Activated T-helper 1 cell treated with anti-CD3 and anti-CD28 coated beads, Interleukin-12 subunit alpha, Interleukin-12 subunit beta, Interleukin-2, Interleukin-4 antibody, amounts not matched to agents 30 ng/mL and 10 ng/mL and 1 ng/mL, durations not matched to agents 14 hours and 24 hours and 36 hours (primary cell): ENCODE results near the gene CAMKK1. TPM values are rescaled to one million over a fixed set of nuclear protein-coding genes. Genes with fewer than 3 reads are reported as not detected.
A peak's percentile ranks its signal among the peaks of the same experiment; 100 is the strongest.

ENCODE experiments used
- DNase-seq: peaks from one replicate; pipeline ENCODE4 v3.0.0; 2021; ENCODE audit warnings: low spot score
- H3K27ac Mint-ChIP-seq: one replicate; pipeline ENCODE4 v1.8.0; 2021; ENCODE audit warnings: mild to moderate bottlenecking, mixed read lengths
- H3K27me3 Mint-ChIP-seq: one replicate; pipeline ENCODE4 v1.8.0; 2022; ENCODE audit warnings: mild to moderate bottlenecking, moderate library complexity, mixed read lengths; ENCODE audit not compliant: insufficient read depth
- H3K36me3 Mint-ChIP-seq: one replicate; pipeline ENCODE4 v1.8.0; 2021; ENCODE audit warnings: low read depth, mixed read lengths
- H3K4me1 Mint-ChIP-seq: one replicate; pipeline ENCODE4 v1.8.0; 2021; ENCODE audit warnings: low read depth, mixed read lengths
- H3K4me3 Mint-ChIP-seq: one replicate; pipeline ENCODE4 v1.8.0; 2021; ENCODE audit warnings: mild to moderate bottlenecking, moderate library complexity, mixed read lengths
- H3K9me3 Mint-ChIP-seq: one replicate; pipeline ENCODE4 v1.8.0; 2021; ENCODE audit warnings: mixed read lengths
- intact Hi-C: fragments of 100-400 bp; cut with micrococcal nuclease; formaldehyde crosslinking; loops from one replicate; pipeline ENCODE4 v1.15.1; 2024
- total RNA-seq: library from RNA; stranded (reverse); gene quantifications from 2 replicates; pipeline ENCODE4 v1.2.3, GENCODE V29; 2022

CAMKK1 gene
- total RNA-seq, 1 donor from 2014 or later, result 6.1 TPM

- no peaks in the 10 kb centered on the region for H3K4me1 Mint-ChIP-seq
- no peak overlapping the region for H3K4me3 Mint-ChIP-seq
- H3K36me3 Mint-ChIP-seq, result no peaks in the 10 kb centered on the region
- H3K9me3 Mint-ChIP-seq, result no peaks in the 10 kb centered on the region
- no peak overlapping the region for H3K27ac Mint-ChIP-seq
- DNase-seq, result no peak
- H3K27me3 Mint-ChIP-seq, result peaks cover 11% of the 10 kb centered on the region
- intact Hi-C loops, result no loop called here
These were observed 10.4 kb upstream of the CAMKK1 start for GRCh38 chr17:3903051-3903825.

- Mint-ChIP-seq H3K27ac (no peak overlapping the region), H3K36me3 (no peaks in the 10 kb centered on the region), H3K27me3 (peaks cover 4% of the 10 kb centered on the region), H3K9me3 (no peaks in the 10 kb centered on the region), H3K4me3 (no peak overlapping the region), H3K4me1 (no peaks in the 10 kb centered on the region)
- intact Hi-C loops, result no loop called here
- DNase-seq, result no peak
These were observed 7.8 kb upstream of the CAMKK1 start for GRCh38 chr17:3900646-3901045.

GRCh38 chr17:3897731-3898130 is 4.9 kb upstream of the CAMKK1 start:
- H3K27ac Mint-ChIP-seq, result no peak overlapping the region
- intact Hi-C loops, result loop anchor here (10.0 kb wide), 1 partner anchor 1067 kb away; the partner anchor contains the start of gene SPAG7
- no peaks in the 10 kb centered on the region for H3K36me3 Mint-ChIP-seq
- H3K4me3 Mint-ChIP-seq, result no peak overlapping the region
- no peaks in the 10 kb centered on the region for H3K9me3 Mint-ChIP-seq
- no peak for DNase-seq
- H3K4me1 Mint-ChIP-seq, result peaks cover 11% of the 10 kb centered on the region
- H3K27me3 Mint-ChIP-seq, result peaks cover 4% of the 10 kb centered on the region

GRCh38 chr17:3896968-3897235 is 4.0 kb upstream of the CAMKK1 start:
- Mint-ChIP-seq H3K27me3 (peaks cover 4% of the 10 kb centered on the region), H3K4me3 (no peak overlapping the region), H3K9me3 (no peaks in the 10 kb centered on the region), H3K4me1 (peaks cover 14% of the 10 kb centered on the region), H3K27ac (no peak overlapping the region), H3K36me3 (no peaks in the 10 kb centered on the region)
- no peak for DNase-seq
- intact Hi-C loops, result loop anchor here (10.0 kb wide), 1 partner anchor 1068 kb away; the partner anchor contains the start of gene SPAG7

- no peak for DNase-seq
- intact Hi-C loops, result loop anchor here (10.0 kb wide), 1 partner anchor 1068 kb away; the partner anchor contains the start of gene SPAG7
These were observed 3.5 kb upstream of the CAMKK1 start for GRCh38 chr17:3896108-3896967.

GRCh38 chr17:3895354-3895753 is 2.5 kb upstream of the CAMKK1 start:
- intact Hi-C loops, result loop anchor here (10.0 kb wide), 1 partner anchor 1069 kb away; the partner anchor contains the start of gene SPAG7
- no peak for DNase-seq
- Mint-ChIP-seq H3K4me3 (no peak overlapping the region), H3K36me3 (no peaks in the 10 kb centered on the region), H3K27ac (no peak overlapping the region), H3K9me3 (no peaks in the 10 kb centered on the region), H3K4me1 (peaks cover 27% of the 10 kb centered on the region), H3K27me3 (no peaks in the 10 kb centered on the region)

More at GRCh38 chr17:3896108-3896967, 3.5 kb upstream of the CAMKK1 start:
- H3K9me3 Mint-ChIP-seq, result no peaks in the 10 kb centered on the region
- no peaks in the 10 kb centered on the region for H3K36me3 Mint-ChIP-seq
- H3K27me3 Mint-ChIP-seq, result peaks cover 3% of the 10 kb centered on the region
- H3K27ac Mint-ChIP-seq, result no peak overlapping the region
- H3K4me1 Mint-ChIP-seq, result peaks cover 19% of the 10 kb centered on the region
- H3K4me3 Mint-ChIP-seq, result no peak overlapping the region

- H3K9me3 Mint-ChIP-seq, result no peaks in the 10 kb centered on the region
- intact Hi-C loops, result loop anchor here (5.0 to 10.0 kb wide), 4 partner anchors 173 to 1070 kb away; partner anchors contain the start of genes ANKFY1, EMC6, HASPIN and SPAG7
- DNase-seq, result no peak
- H3K27me3 Mint-ChIP-seq, result no peaks in the 10 kb centered on the region
- no peak overlapping the region for H3K27ac Mint-ChIP-seq
- H3K4me3 Mint-ChIP-seq, result no peak overlapping the region
- peaks cover 30% of the 10 kb centered on the region for H3K4me1 Mint-ChIP-seq
- H3K36me3 Mint-ChIP-seq, result no peaks in the 10 kb centered on the region
These were observed 2.1 kb upstream of the CAMKK1 start for GRCh38 chr17:3894911-3895343.

- peak overlapping the region; percentile 86 for H3K27ac Mint-ChIP-seq
- no peaks in the 10 kb centered on the region for H3K9me3 Mint-ChIP-seq
- intact Hi-C loops, result loop anchor here (5.0 to 10.0 kb wide), 4 partner anchors 172 to 1071 kb away; partner anchors contain the start of genes ANKFY1, EMC6, HASPIN and SPAG7
- DNase-seq, result no peak
- no peaks in the 10 kb centered on the region for H3K27me3 Mint-ChIP-seq
- H3K36me3 Mint-ChIP-seq, result no peaks in the 10 kb centered on the region
- H3K4me1 Mint-ChIP-seq, result peaks cover 30% of the 10 kb centered on the region
- peak overlapping the region; percentile 82 for H3K4me3 Mint-ChIP-seq
These were observed 1.3 kb upstream of the CAMKK1 start for GRCh38 chr17:3894188-3894587.

- no peaks in the 10 kb centered on the region for H3K9me3 Mint-ChIP-seq
- peaks cover 30% of the 10 kb centered on the region for H3K4me1 Mint-ChIP-seq
- peak overlapping the region; percentile 82 for H3K4me3 Mint-ChIP-seq
- no peak for DNase-seq
- intact Hi-C loops, result loop anchor here (1.0 to 10.0 kb wide), 8 partner anchors 18 to 1071 kb away; partner anchors contain the start of genes ANKFY1, ATP2A3, CTNS and EMC6
- no peaks in the 10 kb centered on the region for H3K36me3 Mint-ChIP-seq
- peak overlapping the region; percentile 86 for H3K27ac Mint-ChIP-seq
- no peaks in the 10 kb centered on the region for H3K27me3 Mint-ChIP-seq
These were observed 865 bp upstream of the CAMKK1 start for GRCh38 chr17:3893720-3894116.

- H3K4me1 Mint-ChIP-seq, result peaks cover 31% of the 10 kb centered on the region
- H3K27me3 Mint-ChIP-seq, result no peaks in the 10 kb centered on the region
- intact Hi-C loops, result loop anchor here (5.0 to 10.0 kb wide), 4 partner anchors 170 to 1072 kb away; partner anchors contain the start of genes ANKFY1, EMC6, HASPIN and SPAG7
- H3K27ac Mint-ChIP-seq, result peak overlapping the region; percentile 58
- H3K36me3 Mint-ChIP-seq, result no peaks in the 10 kb centered on the region
- no peaks in the 10 kb centered on the region for H3K9me3 Mint-ChIP-seq
- H3K4me3 Mint-ChIP-seq, result peak overlapping the region; percentile 82
- peak; percentile 74 for DNase-seq
These were observed 506 bp downstream of the CAMKK1 start for GRCh38 chr17:3892095-3892998.

GRCh38 chr17:3891626-3892094 is 1.2 kb downstream of the CAMKK1 start:
- intact Hi-C loops, result loop anchor here (5.0 to 10.0 kb wide), 4 partner anchors 169 to 1073 kb away; partner anchors contain the start of genes ANKFY1, EMC6, HASPIN and SPAG7
- H3K4me3 Mint-ChIP-seq, result peak overlapping the region; percentile 82
- no peaks in the 10 kb centered on the region for H3K9me3 Mint-ChIP-seq
- DNase-seq, result no peak
- peak overlapping the region; percentile 58 for H3K27ac Mint-ChIP-seq
- no peaks in the 10 kb centered on the region for H3K36me3 Mint-ChIP-seq
- H3K27me3 Mint-ChIP-seq, result no peaks in the 10 kb centered on the region
- peaks cover 38% of the 10 kb centered on the region for H3K4me1 Mint-ChIP-seq

GRCh38 chr17:3890878-3891219 is 2.0 kb downstream of the CAMKK1 start:
- H3K36me3 Mint-ChIP-seq, result no peaks in the 10 kb centered on the region
- no peak for DNase-seq
- H3K27me3 Mint-ChIP-seq, result no peaks in the 10 kb centered on the region
- no peaks in the 10 kb centered on the region for H3K9me3 Mint-ChIP-seq
- intact Hi-C loops, result loop anchor here (5.0 to 10.0 kb wide), 4 partner anchors 169 to 1074 kb away; partner anchors contain the start of genes ANKFY1, EMC6, HASPIN and SPAG7
- H3K27ac Mint-ChIP-seq, result peak overlapping the region; percentile 64
- peak overlapping the region; percentile 82 for H3K4me3 Mint-ChIP-seq
- H3K4me1 Mint-ChIP-seq, result peaks cover 45% of the 10 kb centered on the region
